GM23338 (cell line): ENCODE data around the gene DAGLB. TPM values are rescaled to one million over a fixed set of nuclear protein-coding genes. Genes with fewer than 3 reads are reported as not detected.

ENCODE experiments used
- ATAC-seq: fragments of 200-7000 bp; cut with Tn5 transposase; 3 replicates; pipeline ENCODE4 v1.9.1; 2020
- DNase-seq: peaks from one replicate; pipeline ENCODE4 v3.0.0-alpha.2; 2015; ENCODE audit warnings: low spot score
- H2AFZ ChIP-seq: fragments of 200-600 bp; sonication (generic); 2 replicates; pipeline ENCODE4 v1.8.0; 2016; ENCODE audit warnings: antibody characterized with exemption, mild to moderate bottlenecking, moderate library complexity
- H3F3A ChIP-seq: fragments of 200-600 bp; sonication (generic); replicated peaks from 2 replicates; pipeline ENCODE4 v1.8.0; 2017; ENCODE audit warnings: antibody characterized with exemption, mixed run types, low read depth
- H3K27ac ChIP-seq: fragments of 200-600 bp; sonication (generic); 2 replicates; pipeline ENCODE4 v1.6.1; 2016; ENCODE audit warnings: low read depth
- H3K27me3 ChIP-seq: fragments of 200-600 bp; sonication (generic); 2 replicates; pipeline ENCODE4 v1.8.0; 2016; ENCODE audit warnings: mild to moderate bottlenecking, mixed run types, moderate library complexity; ENCODE audit not compliant: insufficient read depth
- H3K36me3 ChIP-seq: fragments of 200-600 bp; sonication (generic); 2 replicates; pipeline ENCODE4 v1.8.0; 2016; ENCODE audit warnings: mild to moderate bottlenecking; ENCODE audit not compliant: insufficient read depth
- H3K4me1 ChIP-seq: fragments of 200-600 bp; sonication (generic); 2 replicates; pipeline ENCODE4 v1.8.0; 2016; ENCODE audit warnings: mild to moderate bottlenecking, moderate library complexity; ENCODE audit not compliant: insufficient read depth
- H3K4me2 ChIP-seq: fragments of 200-600 bp; sonication (generic); 2 replicates; pipeline ENCODE4 v1.7.1; 2017; ENCODE audit warnings: mixed run types
- H3K4me3 ChIP-seq: fragments of 200-600 bp; sonication (generic); 2 replicates; pipeline ENCODE4 v1.6.1; 2016; ENCODE audit warnings: mixed run types
- H3K79me2 ChIP-seq: fragments of 200-600 bp; sonication (generic); replicated peaks from 2 replicates; pipeline ENCODE4 v1.8.0; 2017; ENCODE audit warnings: mild to moderate bottlenecking; ENCODE audit not compliant: insufficient read depth
- H3K9me2 ChIP-seq: fragments of 200-600 bp; sonication (generic); 2 replicates; pipeline ENCODE4 v1.8.0; 2017; ENCODE audit not compliant: insufficient read depth
- H4K20me1 ChIP-seq: fragments of 200-600 bp; sonication (generic); replicated peaks from 2 replicates; pipeline ENCODE4 v1.8.0; 2017; ENCODE audit warnings: mild to moderate bottlenecking; ENCODE audit not compliant: insufficient read depth
- H3K27ac Mint-ChIP-seq: 2 replicates; pipeline ENCODE4 v1.8.0; 2020; ENCODE audit warnings: inconsistent platforms, mild to moderate bottlenecking, moderate library complexity, mixed read lengths
- H3K27me3 Mint-ChIP-seq: 3 replicates; pipeline ENCODE4 v1.8.0; 2022; ENCODE audit warnings: low read depth, mild to moderate bottlenecking, moderate library complexity, mixed read lengths, inconsistent platforms; ENCODE audit not compliant: insufficient read depth, poor library complexity
- H3K36me3 Mint-ChIP-seq: 3 replicates; pipeline ENCODE4 v1.8.0; 2021; ENCODE audit warnings: low read depth, mild to moderate bottlenecking, inconsistent platforms, moderate library complexity, mixed read lengths
- H3K4me1 Mint-ChIP-seq: 3 replicates; pipeline ENCODE4 v1.8.0; 2020; ENCODE audit warnings: mild to moderate bottlenecking, inconsistent platforms, mixed read lengths
- H3K4me3 Mint-ChIP-seq: 3 replicates; pipeline ENCODE4 v1.8.0; 2021; ENCODE audit warnings: moderate library complexity, mild to moderate bottlenecking, inconsistent platforms, mixed read lengths
- H3K9me3 Mint-ChIP-seq: 3 replicates; pipeline ENCODE4 v1.8.0; 2020; ENCODE audit warnings: moderate library complexity, mild to moderate bottlenecking, inconsistent platforms, mixed read lengths
- EZH2 ChIP-seq: fragments of 200-600 bp; sonication (generic); IDR thresholded peaks from one replicate; pipeline ENCODE4 v1.8.0; 2017; ENCODE audit warnings: antibody characterized with exemption, mild to moderate bottlenecking, low read depth; ENCODE audit not compliant: unreplicated experiment
- EZH2phosphoT487 ChIP-seq: fragments of 200-600 bp; sonication (generic); IDR thresholded peaks from one replicate; pipeline ENCODE4 v1.8.1; 2018; ENCODE audit warnings: antibody characterized with exemption; ENCODE audit not compliant: unreplicated experiment
- ZNF114 ChIP-seq: fragments of 250-450 bp; sonication (Bioruptor Pico); IDR thresholded peaks from 2 replicates; pipeline ENCODE4 v1.5.0; 2020; ENCODE audit warnings: mild to moderate bottlenecking, moderate library complexity
- ZNF331 ChIP-seq: fragments of 250-450 bp; sonication (Bioruptor Pico); IDR thresholded peaks from 2 replicates; pipeline ENCODE4 v1.5.0; 2020; ENCODE audit warnings: low read depth, mild to moderate bottlenecking, moderate library complexity
- polyA plus RNA-seq: library from polyadenylated mRNA; unstranded; fragments of >200 nt; fragmentation: Nextera tagmentation; extraction: Ambion mirVana; gene quantifications from 2 replicates; pipeline ENCODE4 v1.2.1, GENCODE V29; 2016
- total RNA-seq: library from RNA; depleted of rRNA; stranded (reverse); fragments of >200 nt; shearing (Covaris generic); gene quantifications from 2 replicates; pipeline ENCODE4 v1.2.3, GENCODE V29; 2014
- TF ChIP-seq, protein P1 (sequence below): IDR thresholded peaks from 2 replicates; pipeline ENCODE4 v1.6.1; 2016; ENCODE audit warnings: antibody characterized with exemption
- TF ChIP-seq, protein P2 (sequence below): IDR thresholded peaks from one replicate; pipeline ENCODE4 v1.6.1; 2018; ENCODE audit warnings: antibody characterized with exemption; ENCODE audit not compliant: unreplicated experiment

Gene DAGLB
- total and polyA plus RNA-seq, 2 experiments from 2014 or later, result 13.8 to 26.0 TPM

DNA sequence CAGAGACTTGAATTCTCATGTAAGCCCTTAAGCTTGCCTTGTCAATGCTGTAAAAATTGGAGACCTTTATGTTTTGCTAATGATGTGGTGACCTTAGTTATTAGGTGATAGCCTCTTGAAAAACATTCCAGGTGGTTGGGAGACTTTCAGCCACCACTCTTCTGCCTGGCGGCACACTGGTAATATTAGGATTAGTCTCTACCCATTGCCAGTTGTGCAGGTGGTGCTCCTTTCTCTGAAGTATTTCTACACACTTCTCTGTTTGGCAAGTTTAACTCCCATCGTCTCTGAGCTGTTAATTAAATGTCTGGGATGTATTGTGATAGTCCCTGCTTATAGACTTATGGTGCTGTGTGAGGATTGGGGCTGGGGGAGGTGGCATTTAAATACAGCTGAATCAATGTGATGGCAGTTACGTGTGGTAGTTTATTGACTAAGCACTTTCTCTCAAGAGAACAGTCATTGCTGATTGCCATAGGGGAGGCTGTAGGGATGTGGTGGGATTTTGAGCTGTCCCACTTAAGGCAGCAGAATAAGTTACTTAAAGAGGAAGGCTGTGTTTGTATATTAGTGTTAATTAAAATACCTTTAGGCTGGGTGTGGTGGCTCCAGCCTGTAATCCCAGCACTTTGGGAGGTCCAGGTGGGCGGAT is 61.7 kb downstream of the DAGLB start:
- Mint-ChIP-seq H3K27me3 (peaks cover 5% of the 10 kb centered on the region), H3K4me3 (no peak overlapping the region), H3K9me3 (no peaks in the 10 kb centered on the region), H3K36me3 (peaks cover 42% of the 10 kb centered on the region), H3K4me1 (peaks cover 36% of the 10 kb centered on the region), H3K27ac (peak overlapping the region; percentile 84)
- Histone ChIP-seq H3K36me3 (peaks cover 23% of the 10 kb centered on the region; the same call in 1 of the 2 replicates), H3K9me2 (no peaks in the 10 kb centered on the region; the same call in 1 of the 2 replicates), H3K27me3 (no peaks in the 10 kb centered on the region), H3K4me2 (no peak overlapping the region), H3F3A (peaks cover 10% of the 10 kb centered on the region), H3K4me1 (peaks cover 50% of the 10 kb centered on the region), H3K4me3 (no peak overlapping the region), H2AFZ (no peak overlapping the region), H4K20me1 (peaks cover 76% of the 10 kb centered on the region), H3K79me2 (peaks cover 100% of the 10 kb centered on the region), H3K27ac (0 out of 2 replicates have a peak overlapping the region, but pooled peaks have one; percentile 26)
- TF ChIP-seq ZNF114 (CRISPR knock-in tag), result no peak
- no peak for TF ChIP-seq EZH2
- no peak for DNase-seq
- ATAC-seq, result no peak

- Histone ChIP-seq H3F3A (peaks cover 10% of the 10 kb centered on the region), H2AFZ (no peak overlapping the region), H3K4me1 (peaks cover 50% of the 10 kb centered on the region), H3K9me2 (no peaks in the 10 kb centered on the region; the same call in 1 of the 2 replicates), H3K4me2 (peak overlapping the region; percentile 69), H3K27me3 (no peaks in the 10 kb centered on the region), H4K20me1 (peaks cover 75% of the 10 kb centered on the region), H3K4me3 (no peak overlapping the region), H3K27ac (peak overlapping the region; percentile 26; the same call in 1 of the 2 replicates), H3K79me2 (peaks cover 100% of the 10 kb centered on the region), H3K36me3 (peaks cover 15% of the 10 kb centered on the region; the same call in 1 of the 2 replicates)
- Mint-ChIP-seq H3K9me3 (no peaks in the 10 kb centered on the region), H3K27me3 (peaks cover 5% of the 10 kb centered on the region), H3K27ac (peak overlapping the region; percentile 84), H3K36me3 (peaks cover 42% of the 10 kb centered on the region), H3K4me3 (no peak overlapping the region), H3K4me1 (peaks cover 41% of the 10 kb centered on the region)
- ATAC-seq (no peak), DNase-seq (no peak)
- TF ChIP-seq ZNF331, result no peak
- TF ChIP-seq, protein P1, sequence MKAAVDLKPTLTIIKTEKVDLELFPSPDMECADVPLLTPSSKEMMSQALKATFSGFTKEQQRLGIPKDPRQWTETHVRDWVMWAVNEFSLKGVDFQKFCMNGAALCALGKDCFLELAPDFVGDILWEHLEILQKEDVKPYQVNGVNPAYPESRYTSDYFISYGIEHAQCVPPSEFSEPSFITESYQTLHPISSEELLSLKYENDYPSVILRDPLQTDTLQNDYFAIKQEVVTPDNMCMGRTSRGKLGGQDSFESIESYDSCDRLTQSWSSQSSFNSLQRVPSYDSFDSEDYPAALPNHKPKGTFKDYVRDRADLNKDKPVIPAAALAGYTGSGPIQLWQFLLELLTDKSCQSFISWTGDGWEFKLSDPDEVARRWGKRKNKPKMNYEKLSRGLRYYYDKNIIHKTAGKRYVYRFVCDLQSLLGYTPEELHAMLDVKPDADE, result no peak
Observed at GRCh38 chr7:6385110-6385781, 62.5 kb downstream of the DAGLB start.

DNA sequence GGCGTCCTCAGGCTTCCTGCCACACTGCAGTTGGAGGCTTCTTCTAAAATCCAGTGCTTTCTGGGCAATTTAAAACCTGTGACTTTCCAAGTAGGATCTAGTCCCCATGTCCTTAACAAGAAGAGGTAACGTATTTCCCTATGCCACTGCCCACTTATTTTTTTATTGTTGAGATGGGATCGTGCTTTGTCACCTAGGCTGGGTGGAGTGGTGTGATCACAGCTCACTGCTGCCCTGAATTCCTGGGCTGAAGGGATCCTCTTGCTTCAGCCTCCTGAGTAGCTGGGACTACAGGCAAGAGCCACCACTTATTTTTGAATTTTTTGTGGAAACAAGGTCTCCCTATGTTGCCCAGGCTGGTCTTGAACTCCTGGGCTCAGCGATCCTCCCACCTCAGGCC is 63.4 kb downstream of the DAGLB start:
- peak overlapping the region; percentile 56 for H3K27ac Mint-ChIP-seq
- H3K4me1 ChIP-seq, result peaks cover 50% of the 10 kb centered on the region
- no peak overlapping the region for H2AFZ ChIP-seq
- peaks cover 45% of the 10 kb centered on the region for H3K36me3 Mint-ChIP-seq
- no peak for DNase-seq
- ATAC-seq, result no peak; the same call in 2 of the 3 replicates
- H3K27me3 ChIP-seq, result no peaks in the 10 kb centered on the region
- no peaks in the 10 kb centered on the region for H3K9me3 Mint-ChIP-seq
- peaks cover 100% of the 10 kb centered on the region for H3K79me2 ChIP-seq
- H3K4me3 Mint-ChIP-seq, result no peak overlapping the region
- H3K4me3 ChIP-seq, result no peak overlapping the region
- H3K27me3 Mint-ChIP-seq, result peaks cover 5% of the 10 kb centered on the region
- peaks cover 82% of the 10 kb centered on the region for H4K20me1 ChIP-seq
- H3K36me3 ChIP-seq, result 0 out of 2 replicates have a peak, but pooled peaks cover 13% of the 10 kb centered on the region
- H3F3A ChIP-seq, result peaks cover 7% of the 10 kb centered on the region
- H3K4me1 Mint-ChIP-seq, result peaks cover 45% of the 10 kb centered on the region
- H3K27ac ChIP-seq, result peak overlapping the region; percentile 73
- no peaks in the 10 kb centered on the region; the same call in 1 of the 2 replicates for H3K9me2 ChIP-seq
- peak overlapping the region; percentile 69 for H3K4me2 ChIP-seq
- TF ChIP-seq, protein P1, result no peak
- TF ChIP-seq, protein P2, sequence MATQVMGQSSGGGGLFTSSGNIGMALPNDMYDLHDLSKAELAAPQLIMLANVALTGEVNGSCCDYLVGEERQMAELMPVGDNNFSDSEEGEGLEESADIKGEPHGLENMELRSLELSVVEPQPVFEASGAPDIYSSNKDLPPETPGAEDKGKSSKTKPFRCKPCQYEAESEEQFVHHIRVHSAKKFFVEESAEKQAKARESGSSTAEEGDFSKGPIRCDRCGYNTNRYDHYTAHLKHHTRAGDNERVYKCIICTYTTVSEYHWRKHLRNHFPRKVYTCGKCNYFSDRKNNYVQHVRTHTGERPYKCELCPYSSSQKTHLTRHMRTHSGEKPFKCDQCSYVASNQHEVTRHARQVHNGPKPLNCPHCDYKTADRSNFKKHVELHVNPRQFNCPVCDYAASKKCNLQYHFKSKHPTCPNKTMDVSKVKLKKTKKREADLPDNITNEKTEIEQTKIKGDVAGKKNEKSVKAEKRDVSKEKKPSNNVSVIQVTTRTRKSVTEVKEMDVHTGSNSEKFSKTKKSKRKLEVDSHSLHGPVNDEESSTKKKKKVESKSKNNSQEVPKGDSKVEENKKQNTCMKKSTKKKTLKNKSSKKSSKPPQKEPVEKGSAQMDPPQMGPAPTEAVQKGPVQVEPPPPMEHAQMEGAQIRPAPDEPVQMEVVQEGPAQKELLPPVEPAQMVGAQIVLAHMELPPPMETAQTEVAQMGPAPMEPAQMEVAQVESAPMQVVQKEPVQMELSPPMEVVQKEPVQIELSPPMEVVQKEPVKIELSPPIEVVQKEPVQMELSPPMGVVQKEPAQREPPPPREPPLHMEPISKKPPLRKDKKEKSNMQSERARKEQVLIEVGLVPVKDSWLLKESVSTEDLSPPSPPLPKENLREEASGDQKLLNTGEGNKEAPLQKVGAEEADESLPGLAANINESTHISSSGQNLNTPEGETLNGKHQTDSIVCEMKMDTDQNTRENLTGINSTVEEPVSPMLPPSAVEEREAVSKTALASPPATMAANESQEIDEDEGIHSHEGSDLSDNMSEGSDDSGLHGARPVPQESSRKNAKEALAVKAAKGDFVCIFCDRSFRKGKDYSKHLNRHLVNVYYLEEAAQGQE, result no peak
- TF ChIP-seq EZH2phosphoT487, result no peak
